KBM-7 (cell line): ENCODE measurements around the gene ZSCAN31.

Experiments
- DNase-seq: peaks from one replicate; pipeline ENCODE4 v3.0.0-alpha.2; 2015
- in situ Hi-C: fragments of 300-500 bp; cut with MboI; formaldehyde crosslinking; loops from 2 replicates; pipeline ENCODE4 v1.14.3; 2020; ENCODE audit warnings: low sequenced_read_pairs, low pct_unique_long_range_greater_than_20kb, mixed read lengths

Gene ZSCAN31

DNA sequence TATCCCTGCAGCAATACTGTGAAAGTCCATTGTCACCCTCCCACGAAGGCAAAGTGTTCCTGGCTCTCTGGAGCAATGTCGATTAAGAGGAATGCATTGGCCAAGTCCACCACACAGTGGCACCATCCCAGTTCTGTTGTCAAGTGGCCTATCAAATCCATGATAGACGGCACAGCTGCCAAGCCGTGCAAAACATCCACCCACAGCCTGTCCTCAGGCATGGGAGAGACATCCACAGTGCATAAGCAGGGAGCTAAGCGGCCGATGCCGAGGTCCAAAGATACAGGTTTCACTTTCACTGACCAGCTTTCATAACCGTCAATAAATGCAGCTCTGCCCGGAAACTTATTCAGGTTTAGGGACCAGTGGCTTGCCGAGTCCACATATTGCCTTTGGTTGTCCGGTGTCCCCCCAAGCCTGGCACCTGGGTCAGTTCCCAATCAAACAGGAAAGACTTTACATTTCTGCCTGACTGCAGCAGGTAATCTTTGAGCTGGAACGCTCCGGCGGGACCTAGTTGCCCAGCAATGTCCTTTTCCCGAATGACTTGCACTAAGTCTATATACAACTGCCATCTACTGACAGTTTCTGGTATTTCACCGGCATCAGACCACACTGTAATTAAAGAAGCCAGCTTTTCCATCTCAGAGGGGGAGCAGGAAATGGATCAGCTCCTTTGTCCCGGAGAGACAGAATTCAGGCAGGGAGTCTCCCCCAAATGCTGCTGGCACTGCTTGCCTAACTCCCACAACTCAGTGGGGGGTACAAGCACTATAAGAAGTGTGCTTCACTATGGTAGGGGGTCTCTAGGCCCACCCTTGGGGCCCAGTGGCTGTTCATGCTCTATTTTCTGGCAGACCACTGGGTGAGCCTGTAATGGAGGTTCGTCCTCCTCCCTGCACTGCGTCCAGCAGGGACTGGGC lies 20.1 kb upstream of the ZSCAN31 start:
- DNase-seq = peak; percentile 87

DNA sequence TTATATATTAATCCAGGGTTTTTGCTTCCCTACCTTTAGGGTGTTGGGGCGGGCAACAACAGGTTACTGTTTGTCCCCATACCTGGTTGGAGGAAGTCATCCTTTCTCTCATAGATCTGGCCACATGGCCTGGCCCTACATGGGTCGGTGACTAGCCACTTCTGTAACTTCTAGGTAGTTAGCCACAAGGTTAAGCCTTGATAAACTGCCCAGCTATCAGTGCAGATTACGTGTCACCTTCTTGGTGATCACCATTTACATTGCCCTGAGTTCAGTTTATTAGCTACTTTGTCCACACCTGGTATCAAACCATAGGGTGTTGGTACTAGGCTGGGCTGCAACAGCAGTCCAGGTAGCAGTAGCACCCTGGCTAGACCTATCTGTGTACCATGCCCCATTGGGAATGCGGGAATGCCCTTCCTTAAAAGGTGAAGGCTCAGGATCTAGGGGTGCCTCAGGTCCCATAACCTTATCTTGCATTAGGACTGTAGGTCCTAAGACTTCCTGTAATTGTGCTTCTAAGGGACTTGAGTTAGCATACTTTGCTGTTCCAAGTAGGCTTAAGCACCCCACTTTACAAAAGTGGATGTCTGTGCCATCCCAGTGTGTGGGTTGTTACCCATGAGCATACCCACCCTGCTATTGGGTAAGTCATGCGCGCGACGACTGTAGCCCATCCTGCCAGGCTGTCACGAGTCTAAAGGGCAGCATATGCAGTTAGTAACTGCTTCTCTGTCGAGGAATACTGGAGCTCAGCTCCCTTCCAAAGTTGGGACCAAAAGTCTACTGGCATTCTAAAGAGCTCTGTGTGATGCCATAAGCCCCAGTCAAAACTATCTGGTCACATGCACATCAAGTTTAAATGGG lies 19.0 kb upstream of the ZSCAN31 start:
- in situ Hi-C loops = loop anchor here (25.0 kb wide), 2 partner anchors 218 to 443 kb away; partner anchors contain the start of genes OR2B2 and ZKSCAN8
- no peak for DNase-seq

More for the DNA sequence above, 20.1 kb upstream of the ZSCAN31 start:
- in situ Hi-C loops = loop anchor here (25.0 kb wide), 2 partner anchors 219 to 444 kb away; partner anchors contain the start of genes OR2B2 and ZKSCAN8

DNA sequence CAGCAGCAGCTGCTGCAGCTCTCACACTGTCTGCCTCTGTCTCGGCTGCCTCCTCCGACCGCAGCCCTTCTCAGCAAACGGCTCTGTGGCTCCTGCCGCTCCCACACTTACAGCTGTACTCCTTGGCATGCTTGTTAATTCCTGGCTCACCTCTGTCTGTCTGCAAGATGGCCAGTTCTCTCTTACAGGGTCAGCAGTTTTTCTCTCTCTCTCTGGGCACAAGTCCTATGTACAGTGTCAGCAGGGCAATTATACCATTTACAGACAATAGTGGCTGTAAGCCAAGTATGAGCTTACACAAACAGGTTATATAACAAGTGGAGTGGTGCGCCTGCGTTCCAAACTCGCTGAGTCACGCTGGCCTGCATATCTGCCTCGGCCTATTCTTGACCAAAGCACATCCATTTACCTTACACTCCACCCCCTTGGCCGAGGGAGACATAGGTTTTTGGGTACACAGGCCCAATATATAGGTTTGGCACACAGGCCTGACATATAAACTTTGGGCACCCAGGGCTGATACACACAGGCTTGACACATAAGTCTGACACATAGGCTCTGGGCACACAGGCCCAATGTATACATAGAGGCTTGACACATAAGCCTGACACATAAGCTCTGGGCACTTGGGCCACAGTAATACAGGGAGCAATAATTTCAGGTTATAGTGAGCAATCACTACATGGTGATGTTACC lies 18.2 kb upstream of the ZSCAN31 start:
- in situ Hi-C loops = loop anchor here (25.0 kb wide), 2 partner anchors 217 to 442 kb away; partner anchors contain the start of genes OR2B2 and ZKSCAN8
- DNase-seq = no peak

GRCh38 chr6:28353356-28353755 lies 17.4 kb upstream of the ZSCAN31 start:
- no peak for DNase-seq
- in situ Hi-C loops = loop anchor here (25.0 kb wide), 2 partner anchors 216 to 441 kb away; partner anchors contain the start of genes OR2B2 and ZKSCAN8

DNA sequence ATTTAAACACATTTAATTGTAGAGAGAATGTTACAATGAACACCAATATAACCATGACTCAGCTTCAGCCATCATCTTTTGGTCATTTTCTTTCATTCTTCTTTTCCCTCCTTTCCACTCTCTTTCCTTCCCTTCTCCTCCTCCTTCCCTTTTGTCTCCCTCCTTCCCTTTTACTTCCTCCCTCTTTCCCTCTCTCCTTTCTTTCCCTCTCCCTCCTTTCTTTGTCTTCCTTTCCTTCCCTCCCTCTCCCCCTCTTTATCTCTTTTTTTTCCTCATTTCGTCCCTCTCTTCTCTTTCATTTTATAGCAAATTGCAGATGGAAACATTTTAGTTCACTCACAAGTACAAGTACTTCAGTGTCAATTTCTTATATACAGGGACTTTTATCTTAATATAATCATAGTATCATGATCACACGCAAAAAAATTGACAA lies 15.6 kb upstream of the ZSCAN31 start:
- DNase-seq = no peak
- in situ Hi-C loops = loop anchor here (25.0 kb wide), 2 partner anchors 214 to 439 kb away; partner anchors contain the start of genes OR2B2 and ZKSCAN8

DNA sequence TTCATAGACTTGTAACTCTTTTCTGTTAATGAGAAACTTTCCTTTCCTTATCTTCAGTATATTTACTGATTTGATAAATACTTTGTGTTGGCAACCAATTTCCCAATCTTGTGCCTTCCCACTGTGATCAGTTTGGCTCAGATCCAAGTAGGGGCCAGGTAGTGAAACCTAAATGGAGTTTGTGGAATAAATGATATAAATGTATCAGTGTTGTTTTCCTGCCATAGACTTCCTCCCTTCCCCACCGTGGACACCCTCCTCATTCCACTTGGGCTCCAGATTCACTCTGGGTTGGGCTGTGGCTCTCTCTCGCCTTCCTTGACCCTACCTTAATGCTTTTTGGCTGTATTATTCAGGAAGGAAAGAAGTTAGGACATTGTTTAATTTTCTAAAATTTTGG lies 15.1 kb upstream of the ZSCAN31 start:
- in situ Hi-C loops = loop anchor here (25.0 kb wide), 2 partner anchors 214 to 439 kb away; partner anchors contain the start of genes OR2B2 and ZKSCAN8
- no peak for DNase-seq

GRCh38 chr6:28349892-28350737 lies 14.2 kb upstream of the ZSCAN31 start, which contains the start of gene ZKSCAN3:
Gene ZKSCAN3, plus strand, starts transcription at chr6:28349947. Its CDS starts 9,640 bp downstream, at chr6:28359587.
- DNase-seq = peak; percentile 90
- in situ Hi-C loops = loop anchor here (25.0 kb wide), 2 partner anchors 213 to 438 kb away; partner anchors contain the start of genes OR2B2 and ZKSCAN8

GRCh38 chr6:28349344-28349891 lies 13.5 kb upstream of the ZSCAN31 start:
- DNase-seq = no peak
- in situ Hi-C loops = no loop called here

- no peak for DNase-seq
- in situ Hi-C loops = no loop called here
Observed at GRCh38 chr6:28347119-28347518, 11.2 kb upstream of the ZSCAN31 start.

DNA sequence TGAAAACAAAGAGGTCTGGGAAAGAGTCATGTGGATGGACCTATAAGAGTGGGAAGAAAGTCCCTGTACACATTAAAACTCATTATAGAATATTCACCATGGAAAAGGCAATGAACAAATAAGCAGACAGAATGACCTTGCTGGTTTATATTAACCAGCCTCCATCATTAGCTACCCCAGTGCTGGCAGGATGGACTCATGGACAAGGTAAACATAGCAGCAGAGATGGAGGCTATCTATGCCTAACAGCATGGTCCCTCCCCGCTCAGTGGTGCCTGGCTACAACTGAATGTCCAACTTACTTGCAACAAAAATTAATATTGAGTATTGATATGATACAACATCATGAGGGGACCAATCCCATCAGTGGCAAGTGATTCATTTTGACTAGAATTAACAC lies 9.3 kb upstream of the ZSCAN31 start:
- in situ Hi-C loops = no loop called here

DNA sequence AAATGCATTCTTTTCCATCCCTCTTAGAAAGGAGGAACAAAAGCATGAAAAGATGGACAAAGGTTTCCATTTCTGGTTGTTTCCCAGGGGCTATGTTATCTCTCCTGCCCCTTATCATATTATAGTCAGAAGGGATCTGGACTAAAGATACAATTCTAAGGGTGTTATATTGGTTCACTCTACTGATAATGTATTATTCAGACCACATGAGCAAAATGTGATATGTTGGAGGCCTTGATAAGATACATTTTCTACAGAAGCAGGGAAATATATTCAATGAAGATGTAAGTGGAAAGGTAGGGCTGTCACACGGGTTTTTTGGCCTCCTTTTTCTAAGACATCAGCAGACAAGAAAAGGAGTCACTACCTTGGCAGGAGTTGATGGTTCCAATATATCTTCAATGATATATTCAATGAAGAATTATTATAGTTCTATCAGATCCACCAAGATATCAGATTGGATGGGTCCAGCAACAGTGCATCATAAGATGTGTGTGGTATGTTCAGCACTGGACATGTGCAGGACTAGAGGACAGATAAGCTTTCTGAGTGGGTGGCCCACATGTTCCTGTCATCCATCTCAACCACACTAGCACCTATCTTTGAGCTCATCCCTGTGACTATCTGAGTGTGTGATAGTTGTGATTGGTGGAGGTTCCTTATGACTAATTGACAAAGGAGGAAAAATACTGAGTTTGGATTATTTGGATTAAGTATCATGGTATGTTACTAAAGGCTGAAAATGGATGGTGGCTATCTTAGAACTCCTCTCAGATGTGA lies 8.1 kb upstream of the ZSCAN31 start:
- no peak for DNase-seq
- in situ Hi-C loops = no loop called here

More for the DNA sequence above, 9.3 kb upstream of the ZSCAN31 start:
- DNase-seq = no peak

GRCh38 chr6:28340310-28341095 lies 4.6 kb upstream of the ZSCAN31 start:
- in situ Hi-C loops = no loop called here

DNA sequence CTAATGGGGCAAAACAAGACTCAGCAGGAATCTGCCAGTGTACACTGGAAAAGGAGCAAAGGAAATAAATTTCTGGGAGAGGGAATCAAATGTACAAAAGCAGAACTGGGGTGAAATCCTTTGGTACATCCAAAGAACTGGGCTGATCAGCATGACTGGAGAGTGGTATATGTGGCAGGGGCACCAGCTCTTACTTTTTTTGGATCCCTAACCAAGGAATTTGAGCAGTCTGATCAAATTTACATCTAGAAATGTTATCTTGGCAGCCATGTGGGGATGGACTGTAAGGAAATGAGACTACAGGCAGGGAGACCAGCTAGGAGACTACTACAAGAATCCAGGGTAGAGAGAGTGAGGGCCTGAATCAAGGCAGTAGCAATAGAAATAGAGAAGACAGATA lies 1.2 kb upstream of the ZSCAN31 start:
- in situ Hi-C loops = no loop called here
- DNase-seq = peak; percentile 50

More at GRCh38 chr6:28340310-28341095, 4.6 kb upstream of the ZSCAN31 start:
- no peak for DNase-seq

- peak; percentile 97 for DNase-seq
- in situ Hi-C loops = no loop called here
Observed at GRCh38 chr6:28336284-28337120, 554 bp upstream of the ZSCAN31 start.

- no peak for DNase-seq
- in situ Hi-C loops = no loop called here
Observed at GRCh38 chr6:28335040-28335563, 846 bp downstream of the ZSCAN31 start.
